H9 (cell line): ENCODE results near the gene GRIA1. TPM values are rescaled to one million over a fixed set of nuclear protein-coding genes. Genes with fewer than 3 reads are reported as not detected.

ENCODE experiments used
- DNase-seq: peaks from one replicate; pipeline ENCODE4 v3.0.0-alpha.2; 2017
- H2AFZ ChIP-seq: one replicate; pipeline ENCODE4 v1.6.1; 2013; ENCODE audit warnings: mild to moderate bottlenecking, low read length, control low read depth, moderate library complexity
- H2AK5ac ChIP-seq: 2 replicates; pipeline ENCODE4 v1.6.1; 2013; ENCODE audit warnings: low read length, control low read depth, mixed read lengths; ENCODE audit not compliant: insufficient read length
- H2BK120ac ChIP-seq: one replicate; pipeline ENCODE4 v1.6.1; 2013; ENCODE audit warnings: low read depth, mild to moderate bottlenecking, low read length, control low read depth, inconsistent platforms; ENCODE audit not compliant: poor library complexity, severe bottlenecking
- H2BK12ac ChIP-seq: 2 replicates; pipeline ENCODE4 v1.6.1; 2013; ENCODE audit warnings: low read length, control low read depth, mixed read lengths, low read depth; ENCODE audit not compliant: insufficient read length
- H2BK15ac ChIP-seq: 2 replicates; pipeline ENCODE4 v1.6.1; 2013; ENCODE audit warnings: low read depth, low read length, control low read depth
- H2BK20ac ChIP-seq: one replicate; pipeline ENCODE4 v1.6.1; 2013; ENCODE audit warnings: low read depth, mild to moderate bottlenecking, low read length, control low read depth, inconsistent platforms; ENCODE audit not compliant: poor library complexity, severe bottlenecking
- H2BK5ac ChIP-seq: 2 replicates; pipeline ENCODE4 v1.6.1; 2013; ENCODE audit warnings: low read length, control low read depth, mixed read lengths; ENCODE audit not compliant: insufficient read length
- H3K14ac ChIP-seq: 2 replicates; pipeline ENCODE4 v1.6.1; 2013; ENCODE audit warnings: low read length, control low read depth; ENCODE audit not compliant: insufficient read depth
- H3K18ac ChIP-seq: 2 replicates; pipeline ENCODE4 v1.6.1; 2013; ENCODE audit warnings: low read depth, mild to moderate bottlenecking, mixed read lengths, low read length, control low read depth; ENCODE audit not compliant: insufficient read length
- H3K23ac ChIP-seq: 2 replicates; pipeline ENCODE4 v1.6.1; 2013; ENCODE audit warnings: low read length, control low read depth, mixed read lengths, low read depth; ENCODE audit not compliant: insufficient read length
- H3K23me2 ChIP-seq: 2 replicates; pipeline ENCODE4 v1.6.1; 2013; ENCODE audit warnings: low read depth, mild to moderate bottlenecking, mixed read lengths, low read length, control low read depth; ENCODE audit not compliant: insufficient read length, poor library complexity, severe bottlenecking
- H3K27ac ChIP-seq: 2 replicates; pipeline ENCODE4 v1.5.1; 2013; ENCODE audit warnings: low read length, control low read depth, mixed read lengths, low read depth; ENCODE audit not compliant: insufficient read length
- H3K27me3 ChIP-seq: 2 replicates; pipeline ENCODE4 v1.6.1; 2013; ENCODE audit warnings: low read length, control low read depth, inconsistent platforms; ENCODE audit not compliant: insufficient read depth
- H3K4ac ChIP-seq: 2 replicates; pipeline ENCODE4 v1.6.1; 2013; ENCODE audit warnings: low read depth, mild to moderate bottlenecking, control low read depth, inconsistent platforms, low read length, moderate library complexity
- H3K4me1 ChIP-seq: 2 replicates; pipeline ENCODE4 v1.6.1; 2013; ENCODE audit warnings: low read length, control low read depth, inconsistent platforms; ENCODE audit not compliant: insufficient read depth
- H3K4me2 ChIP-seq: 2 replicates; pipeline ENCODE4 v1.6.1; 2013; ENCODE audit warnings: low read length, control low read depth, mixed read lengths; ENCODE audit not compliant: insufficient read length, insufficient read depth
- H3K56ac ChIP-seq: 2 replicates; pipeline ENCODE4 v1.6.1; 2013; ENCODE audit warnings: low read depth, mild to moderate bottlenecking, mixed read lengths, low read length, control low read depth; ENCODE audit not compliant: insufficient read length
- H3K79me1 ChIP-seq: 2 replicates; pipeline ENCODE4 v1.6.1; 2013; ENCODE audit warnings: low read depth, mild to moderate bottlenecking, moderate library complexity, low read length, control low read depth, inconsistent platforms; ENCODE audit not compliant: insufficient read depth, poor library complexity, severe bottlenecking
- H3K79me2 ChIP-seq: 2 replicates; pipeline ENCODE4 v1.6.1; 2013; ENCODE audit warnings: low read length, control low read depth, inconsistent platforms; ENCODE audit not compliant: insufficient read depth
- H3K9ac ChIP-seq: 2 replicates; pipeline ENCODE4 v1.6.1; 2013; ENCODE audit warnings: low read length, control low read depth, mixed read lengths; ENCODE audit not compliant: insufficient read length; ENCODE audit errors: extremely low read depth
- H3K9me3 ChIP-seq: one replicate; pipeline ENCODE4 v1.6.1; 2013; ENCODE audit warnings: low read depth, low read length, inconsistent platforms; ENCODE audit not compliant: control insufficient read depth
- H3T11ph ChIP-seq: one replicate; pipeline ENCODE4 v1.6.1; 2013; ENCODE audit warnings: mild to moderate bottlenecking, low read length, control low read depth, inconsistent platforms
- H4K20me1 ChIP-seq: one replicate; pipeline ENCODE4 v1.6.1; 2013; ENCODE audit not compliant: control insufficient read depth, insufficient read length, insufficient read depth
- H4K5ac ChIP-seq: 2 replicates; pipeline ENCODE4 v1.6.1; 2013; ENCODE audit warnings: low read depth, mild to moderate bottlenecking, mixed read lengths, low read length, control low read depth; ENCODE audit not compliant: insufficient read length
- H4K8ac ChIP-seq: replicated peaks from 2 replicates; pipeline ENCODE4 v1.6.1; 2013; ENCODE audit warnings: low read length, control low read depth, mixed read lengths, low read depth; ENCODE audit not compliant: insufficient read length
- H4K91ac ChIP-seq: 2 replicates; pipeline ENCODE4 v1.6.1; 2013; ENCODE audit warnings: low read depth, mild to moderate bottlenecking, moderate library complexity, mixed read lengths, low read length, control low read depth; ENCODE audit not compliant: insufficient read length
- H3K27ac Mint-ChIP-seq, 3 experiments: 2 replicates in 2 of 3; 3 replicates in 1 of 3; pipeline ENCODE4 v1.8.0; 2020 to 2021; ENCODE audit warnings: mixed read lengths in 3 of 3, mild to moderate bottlenecking in 1 of 3, moderate library complexity in 1 of 3
- H3K27me3 Mint-ChIP-seq: 2 replicates; pipeline ENCODE4 v1.8.0; 2021; ENCODE audit warnings: low read depth, mild to moderate bottlenecking, moderate library complexity, mixed read lengths
- H3K36me3 Mint-ChIP-seq, 3 experiments: 2 replicates in 2 of 3; 3 replicates in 1 of 3; pipeline ENCODE4 v1.8.0; 2020 to 2021; ENCODE audit warnings: low read depth in 3 of 3, mixed read lengths in 3 of 3; ENCODE audit not compliant: insufficient read depth in 1 of 3
- H3K4me1 Mint-ChIP-seq, 2 experiments: 2 replicates each; pipeline ENCODE4 v1.8.0; 2020; ENCODE audit warnings: mixed read lengths in 2 of 2
- H3K4me3 Mint-ChIP-seq, 2 experiments: 2 replicates in 1 of 2; 3 replicates in 1 of 2; pipeline ENCODE4 v1.8.0; 2020 to 2021; ENCODE audit warnings: mild to moderate bottlenecking in 2 of 2, mixed read lengths in 2 of 2, moderate library complexity in 1 of 2
- H3K9me3 Mint-ChIP-seq, 2 experiments: 2 replicates in 1 of 2; 3 replicates in 1 of 2; pipeline ENCODE4 v1.8.0; 2020; ENCODE audit warnings: mild to moderate bottlenecking in 2 of 2, mixed read lengths in 2 of 2, moderate library complexity in 1 of 2
- WGBS: extraction: QIAGEN DNeasy Blood & Tissue Kit; methylation state at CpG from one replicate; pipeline ENCODE4 v1.1.7; 2013; ENCODE audit warnings: missing lambda C conversion rate, low lambda C conversion rate, mixed read lengths; ENCODE audit not compliant: insufficient read length; ENCODE audit errors: extremely low coverage; 5-methylcytosine and 5-hydroxymethylcytosine counted together
- total RNA-seq: library from RNA; stranded (reverse); gene quantifications from 2 replicates; pipeline ENCODE4 v1.2.1, GENCODE V29; 2021
- TF ChIP-seq, protein P1 (sequence below): fragments of 200-600 bp; sonication (generic); conservative IDR thresholded peaks from 3 replicates; pipeline ENCODE4 v1.8.0; 2021; ENCODE audit warnings: antibody characterized with exemption, mild to moderate bottlenecking

The GRIA1 gene
- total RNA-seq, 1 experiment from 2014 or later: 0.52 TPM

DNA sequence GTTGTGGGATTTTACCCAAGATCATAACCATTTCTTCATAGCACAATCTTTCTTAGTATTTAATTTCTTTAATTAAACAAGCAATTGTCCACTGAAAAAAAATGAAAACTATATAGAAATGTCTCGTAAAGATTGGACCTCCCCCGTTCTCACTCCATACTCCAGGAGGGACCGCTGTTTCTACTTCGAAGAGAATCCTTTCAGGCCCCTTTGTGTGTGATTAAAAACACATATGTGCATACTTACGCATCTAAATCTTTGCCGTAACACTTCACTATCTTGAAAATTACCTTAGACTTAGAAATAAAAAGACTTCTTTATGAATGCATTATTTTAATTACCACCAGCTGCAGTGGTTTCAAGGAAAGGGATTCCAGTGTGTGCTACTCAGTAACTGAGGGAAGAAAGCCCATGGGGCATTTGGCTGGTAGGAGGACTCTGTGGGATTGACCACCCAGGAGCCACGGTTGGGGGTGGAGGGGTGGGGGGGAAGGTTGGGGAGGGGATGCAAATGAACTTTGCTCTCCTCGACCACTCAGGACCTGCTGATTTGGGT is 339.1 kb downstream of the GRIA1 start:
- H3K79me2 ChIP-seq: no peaks in the 10 kb centered on the region
- H4K8ac ChIP-seq: no peak overlapping the region
- no peak overlapping the region for H3K9ac ChIP-seq
- H3K23ac ChIP-seq: no peak overlapping the region
- no peaks in the 10 kb centered on the region for H3K79me1 ChIP-seq
- TF ChIP-seq, protein P1, sequence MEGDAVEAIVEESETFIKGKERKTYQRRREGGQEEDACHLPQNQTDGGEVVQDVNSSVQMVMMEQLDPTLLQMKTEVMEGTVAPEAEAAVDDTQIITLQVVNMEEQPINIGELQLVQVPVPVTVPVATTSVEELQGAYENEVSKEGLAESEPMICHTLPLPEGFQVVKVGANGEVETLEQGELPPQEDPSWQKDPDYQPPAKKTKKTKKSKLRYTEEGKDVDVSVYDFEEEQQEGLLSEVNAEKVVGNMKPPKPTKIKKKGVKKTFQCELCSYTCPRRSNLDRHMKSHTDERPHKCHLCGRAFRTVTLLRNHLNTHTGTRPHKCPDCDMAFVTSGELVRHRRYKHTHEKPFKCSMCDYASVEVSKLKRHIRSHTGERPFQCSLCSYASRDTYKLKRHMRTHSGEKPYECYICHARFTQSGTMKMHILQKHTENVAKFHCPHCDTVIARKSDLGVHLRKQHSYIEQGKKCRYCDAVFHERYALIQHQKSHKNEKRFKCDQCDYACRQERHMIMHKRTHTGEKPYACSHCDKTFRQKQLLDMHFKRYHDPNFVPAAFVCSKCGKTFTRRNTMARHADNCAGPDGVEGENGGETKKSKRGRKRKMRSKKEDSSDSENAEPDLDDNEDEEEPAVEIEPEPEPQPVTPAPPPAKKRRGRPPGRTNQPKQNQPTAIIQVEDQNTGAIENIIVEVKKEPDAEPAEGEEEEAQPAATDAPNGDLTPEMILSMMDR: no peak
- no peak overlapping the region for H2AFZ ChIP-seq
- no peak overlapping the region for H3K14ac ChIP-seq
- no peak overlapping the region for H4K91ac ChIP-seq
- no peak overlapping the region for H3K4me2 ChIP-seq
- no peak overlapping the region for H3K4ac ChIP-seq
- H2BK15ac ChIP-seq: no peak overlapping the region
- H3K4me1 ChIP-seq: peaks cover 7% of the 10 kb centered on the region; the same call in 1 of the 2 replicates
- H3K27me3 ChIP-seq: no peaks in the 10 kb centered on the region
- DNase-seq: no peak
- H2BK120ac ChIP-seq: no peak overlapping the region
- H2BK5ac ChIP-seq: no peak overlapping the region
- H3K56ac ChIP-seq: no peak overlapping the region
- H4K20me1 ChIP-seq: no peaks in the 10 kb centered on the region
- H2BK20ac ChIP-seq: no peak overlapping the region
- H3K18ac ChIP-seq: no peak overlapping the region
- H3K23me2 ChIP-seq: no peaks in the 10 kb centered on the region
- Mint-ChIP-seq H3K27me3 (no peaks in the 10 kb centered on the region), H3K4me3 (no peak overlapping the region), H3K27ac (no peak overlapping the region), H3K36me3 (no peaks in the 10 kb centered on the region), H3K4me1 (peaks cover 20 to 23% of the 10 kb centered on the region in 2 experiments), H3K9me3 (no peaks in the 10 kb centered on the region; a peak in 1 of 5 replicates)
- no peaks in the 10 kb centered on the region for H3K9me3 ChIP-seq
- WGBS: no CpG with 5 or more reads among the region's 8 CpGs
- no peak overlapping the region for H2BK12ac ChIP-seq
- H3K27ac ChIP-seq: no peak overlapping the region
- no peak overlapping the region for H2AK5ac ChIP-seq
- no peak overlapping the region for H3T11ph ChIP-seq
- H4K5ac ChIP-seq: no peak overlapping the region
